GM12865 (cell line): ENCODE data around the gene EIF3B.
"Not testable (repeated sequence)": the region's sequence is repeated elsewhere in the genome, so short reads cannot be mapped to it uniquely, and the experiment has no call there.

Source experiments
- DNase-seq: peaks from one replicate; pipeline ENCODE4 v3.0.0; 2010; ENCODE audit warnings: low read depth
- H3K4me3 ChIP-seq: 2 replicates; pipeline ENCODE4 v1.5.1; 2011; ENCODE audit warnings: mild to moderate bottlenecking, low read depth, low read length, control low read depth
- TF ChIP-seq, protein P1 (sequence below): IDR thresholded peaks from 2 replicates; pipeline ENCODE4 v1.5.1; 2011; ENCODE audit warnings: low read length, control low read depth, low read depth, inconsistent platforms; ENCODE audit not compliant: insufficient read depth; ENCODE audit errors: missing control alignments

The EIF3B gene

GRCh38 chr7:2386964-2387669 is 32.5 kb downstream of the EIF3B start:
- TF ChIP-seq, protein P1, sequence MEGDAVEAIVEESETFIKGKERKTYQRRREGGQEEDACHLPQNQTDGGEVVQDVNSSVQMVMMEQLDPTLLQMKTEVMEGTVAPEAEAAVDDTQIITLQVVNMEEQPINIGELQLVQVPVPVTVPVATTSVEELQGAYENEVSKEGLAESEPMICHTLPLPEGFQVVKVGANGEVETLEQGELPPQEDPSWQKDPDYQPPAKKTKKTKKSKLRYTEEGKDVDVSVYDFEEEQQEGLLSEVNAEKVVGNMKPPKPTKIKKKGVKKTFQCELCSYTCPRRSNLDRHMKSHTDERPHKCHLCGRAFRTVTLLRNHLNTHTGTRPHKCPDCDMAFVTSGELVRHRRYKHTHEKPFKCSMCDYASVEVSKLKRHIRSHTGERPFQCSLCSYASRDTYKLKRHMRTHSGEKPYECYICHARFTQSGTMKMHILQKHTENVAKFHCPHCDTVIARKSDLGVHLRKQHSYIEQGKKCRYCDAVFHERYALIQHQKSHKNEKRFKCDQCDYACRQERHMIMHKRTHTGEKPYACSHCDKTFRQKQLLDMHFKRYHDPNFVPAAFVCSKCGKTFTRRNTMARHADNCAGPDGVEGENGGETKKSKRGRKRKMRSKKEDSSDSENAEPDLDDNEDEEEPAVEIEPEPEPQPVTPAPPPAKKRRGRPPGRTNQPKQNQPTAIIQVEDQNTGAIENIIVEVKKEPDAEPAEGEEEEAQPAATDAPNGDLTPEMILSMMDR = no peak
- no peak overlapping the region for H3K4me3 ChIP-seq
- no peak for DNase-seq

DNA sequence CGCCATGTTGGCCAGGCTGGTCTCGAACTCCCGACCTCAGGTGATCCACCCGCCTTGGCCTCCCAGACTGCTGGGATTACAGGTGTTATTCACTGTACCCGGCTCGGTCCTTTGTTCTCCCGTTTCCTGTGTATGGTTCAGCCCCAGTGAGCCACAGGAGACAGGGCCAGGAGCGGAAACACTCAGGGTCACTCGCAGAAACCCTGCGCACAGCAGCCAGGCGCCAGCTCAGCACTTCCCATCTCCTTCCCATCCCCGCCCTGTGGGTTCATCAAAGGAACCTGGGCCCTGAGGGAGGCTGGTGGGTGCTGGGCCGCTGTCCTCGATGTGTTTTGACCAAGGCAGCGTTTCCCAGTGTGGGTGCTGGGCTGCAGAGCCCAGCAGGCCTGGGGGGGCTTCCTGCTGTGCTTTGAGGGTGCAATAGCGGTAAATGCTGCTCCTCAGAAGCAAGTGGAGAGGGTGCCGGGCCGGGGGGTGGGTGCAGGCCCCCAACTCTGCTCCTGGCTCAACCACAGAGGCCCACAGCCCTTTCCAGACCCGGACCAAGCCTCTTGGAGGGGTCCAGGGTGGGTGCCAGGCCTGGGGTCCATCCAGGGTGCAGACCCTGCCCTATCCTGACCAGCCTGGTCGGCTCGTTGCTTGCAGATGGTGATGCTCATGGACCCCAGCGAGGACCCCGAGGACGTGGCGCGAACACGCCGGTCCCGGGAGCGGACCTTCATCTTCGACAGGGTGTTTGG is 33.4 kb downstream of the EIF3B start:
- no peak for DNase-seq
- TF ChIP-seq, protein P1 = no peak
- H3K4me3 ChIP-seq = no peak overlapping the region

GRCh38 chr7:2388637-2388954 is 34.0 kb downstream of the EIF3B start:
- no peak for DNase-seq
- TF ChIP-seq, protein P1 = no peak
- H3K4me3 ChIP-seq = no peak overlapping the region

DNA sequence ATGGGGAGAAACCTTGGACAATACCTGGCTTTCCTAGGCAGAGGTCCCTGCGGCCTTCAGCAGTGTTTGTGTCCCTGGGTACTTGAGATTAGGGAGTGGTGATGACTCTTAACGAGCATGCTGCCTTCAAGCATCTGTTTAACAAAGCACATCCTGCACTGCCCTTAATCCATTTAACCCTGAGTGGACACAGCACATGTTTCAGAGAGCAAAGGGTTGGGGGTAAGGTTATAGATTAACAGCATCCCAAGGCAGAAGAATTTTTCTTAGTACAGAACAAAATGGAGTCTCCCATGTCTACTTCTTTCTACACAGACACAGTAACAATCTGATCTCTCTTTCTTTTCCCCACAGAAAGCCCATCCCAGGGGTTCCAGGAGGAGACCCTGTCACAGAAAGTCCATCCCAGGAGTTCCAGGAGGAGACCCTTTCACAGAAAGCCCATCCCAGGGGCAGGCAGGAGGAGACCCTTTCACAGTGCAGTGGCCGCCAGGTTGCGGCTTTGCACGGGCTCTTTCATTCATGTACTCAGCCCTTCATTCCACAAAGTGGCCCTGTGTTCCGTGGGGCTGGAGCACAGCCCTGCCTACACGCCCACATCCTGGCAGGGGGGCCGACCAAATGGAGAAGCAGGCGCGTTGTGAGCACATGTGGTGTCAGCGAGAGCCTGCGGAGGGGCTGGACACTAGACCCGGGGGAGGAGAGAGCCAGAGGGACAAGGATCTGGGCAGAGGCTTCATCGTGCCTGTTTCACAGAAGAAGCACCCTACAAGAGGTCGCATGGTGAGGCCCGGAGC is 35.6 kb downstream of the EIF3B start:
- not testable (repeated sequence) for DNase-seq, H3K4me3 ChIP-seq

- H3K4me3 ChIP-seq = no peak overlapping the region
- TF ChIP-seq, protein P1 = no peak
- DNase-seq = no peak
Observed at GRCh38 chr7:2393706-2394105, 39.1 kb downstream of the EIF3B start.

GRCh38 chr7:2394566-2395082 is 40.0 kb downstream of the EIF3B start:
- DNase-seq = no peak
- H3K4me3 ChIP-seq = no peak overlapping the region
- TF ChIP-seq, protein P1 = no peak

DNA sequence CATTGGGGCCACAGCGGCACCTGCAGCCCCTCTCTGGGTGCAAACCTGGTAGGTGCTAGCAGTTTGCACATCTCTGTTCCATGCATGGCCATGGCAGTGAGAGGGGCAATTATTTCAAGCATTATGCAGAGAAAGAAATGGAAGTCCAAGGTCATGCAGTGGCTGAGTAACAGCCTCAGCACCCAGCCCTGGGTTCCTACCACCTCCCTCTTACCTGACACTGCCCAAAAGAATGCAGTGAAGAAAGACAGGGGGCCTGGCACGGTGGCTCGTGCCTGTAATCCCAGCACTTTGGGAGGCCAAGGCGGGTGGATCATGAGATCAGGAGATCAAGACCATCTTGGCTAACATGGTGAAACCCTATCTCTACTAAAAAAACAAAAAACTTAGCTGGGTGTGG is 43.9 kb downstream of the EIF3B start:
- TF ChIP-seq, protein P1 = no peak
- DNase-seq = no peak
- H3K4me3 ChIP-seq = no peak overlapping the region
